DOHH2 (cell line): ENCODE results near the gene GART.

ENCODE experiments used
- EZH2phosphoT487 ChIP-seq: fragments of 200-600 bp; sonication (generic); IDR thresholded peaks from 2 replicates; pipeline ENCODE4 v1.6.1; 2017; ENCODE audit warnings: borderline replicate concordance, mild to moderate bottlenecking, antibody characterized with exemption, low read length, moderate library complexity, mixed read lengths
- TF ChIP-seq, protein P1 (sequence below): fragments of 200-600 bp; sonication (generic); IDR thresholded peaks from one replicate; pipeline ENCODE4 v1.5.1; 2014; ENCODE audit warnings: antibody characterized with exemption, mild to moderate bottlenecking, low read depth, low read length; ENCODE audit not compliant: poor library complexity, severe bottlenecking

DNA sequence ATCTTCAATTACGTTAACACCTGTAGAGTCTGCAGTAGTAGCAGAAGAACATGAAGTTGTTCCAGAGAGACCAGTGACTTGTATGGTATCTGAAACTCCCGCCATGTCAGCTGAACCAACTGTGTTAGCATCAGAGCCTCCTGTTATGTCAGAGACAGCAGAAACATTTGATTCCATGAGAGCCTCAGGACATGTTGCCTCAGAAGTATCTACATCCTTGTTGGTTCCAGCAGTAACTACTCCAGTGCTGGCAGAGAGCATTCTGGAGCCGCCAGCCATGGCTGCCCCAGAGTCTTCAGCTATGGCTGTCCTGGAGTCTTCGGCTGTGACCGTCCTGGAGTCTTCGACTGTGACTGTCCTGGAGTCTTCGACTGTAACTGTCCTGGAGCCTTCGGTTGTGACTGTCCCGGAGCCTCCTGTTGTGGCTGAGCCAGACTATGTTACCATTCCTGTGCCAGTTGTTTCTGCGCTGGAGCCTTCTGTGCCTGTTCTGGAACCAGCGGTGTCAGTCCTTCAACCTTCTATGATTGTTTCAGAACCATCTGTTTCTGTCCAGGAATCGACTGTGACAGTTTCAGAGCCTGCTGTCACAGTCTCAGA, 11.2 kb upstream of the GART start:
- TF ChIP-seq, protein P1, sequence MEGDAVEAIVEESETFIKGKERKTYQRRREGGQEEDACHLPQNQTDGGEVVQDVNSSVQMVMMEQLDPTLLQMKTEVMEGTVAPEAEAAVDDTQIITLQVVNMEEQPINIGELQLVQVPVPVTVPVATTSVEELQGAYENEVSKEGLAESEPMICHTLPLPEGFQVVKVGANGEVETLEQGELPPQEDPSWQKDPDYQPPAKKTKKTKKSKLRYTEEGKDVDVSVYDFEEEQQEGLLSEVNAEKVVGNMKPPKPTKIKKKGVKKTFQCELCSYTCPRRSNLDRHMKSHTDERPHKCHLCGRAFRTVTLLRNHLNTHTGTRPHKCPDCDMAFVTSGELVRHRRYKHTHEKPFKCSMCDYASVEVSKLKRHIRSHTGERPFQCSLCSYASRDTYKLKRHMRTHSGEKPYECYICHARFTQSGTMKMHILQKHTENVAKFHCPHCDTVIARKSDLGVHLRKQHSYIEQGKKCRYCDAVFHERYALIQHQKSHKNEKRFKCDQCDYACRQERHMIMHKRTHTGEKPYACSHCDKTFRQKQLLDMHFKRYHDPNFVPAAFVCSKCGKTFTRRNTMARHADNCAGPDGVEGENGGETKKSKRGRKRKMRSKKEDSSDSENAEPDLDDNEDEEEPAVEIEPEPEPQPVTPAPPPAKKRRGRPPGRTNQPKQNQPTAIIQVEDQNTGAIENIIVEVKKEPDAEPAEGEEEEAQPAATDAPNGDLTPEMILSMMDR: no peak
- TF ChIP-seq EZH2phosphoT487: no peak
